Stimulated activated CD4-positive, alpha-beta T cell treated with anti-CD3 and anti-CD28 coated beads, Interleukin-2, amount 100 ng/mL, for 48 hours (primary cell): Measurements from ENCODE around the gene COL18A1.
"Not testable (repeated sequence)": the region's sequence is repeated elsewhere in the genome, so short reads cannot be mapped to it uniquely, and the experiment has no call there.

Experiments
- DNase-seq, 2 donors: peaks; one replicate each; pipeline ENCODE4 v3.0.0-alpha.2; 2020

COL18A1 gene

GRCh38 chr21:45367402-45368351 lies 37.3 kb upstream of the COL18A1 start:
- DNase-seq, result no peak

GRCh38 chr21:45369018-45369417 lies 35.9 kb upstream of the COL18A1 start:
- DNase-seq, result not testable (repeated sequence)

- DNase-seq, result no peak
Observed at GRCh38 chr21:45370575-45370974, 34.4 kb upstream of the COL18A1 start.

- DNase-seq, result no peak
Observed at GRCh38 chr21:45371081-45371480, 33.9 kb upstream of the COL18A1 start.

GRCh38 chr21:45371655-45372054 lies 33.3 kb upstream of the COL18A1 start:
- DNase-seq, result no peak

GRCh38 chr21:45372732-45373355 lies 32.1 kb upstream of the COL18A1 start:
- no peak for DNase-seq

- no peak for DNase-seq
Observed at GRCh38 chr21:45373991-45374816, 30.8 kb upstream of the COL18A1 start.

GRCh38 chr21:45374826-45375455 lies 30.0 kb upstream of the COL18A1 start:
- DNase-seq, result no peak

GRCh38 chr21:45376459-45377324 lies 28.3 kb upstream of the COL18A1 start:
- no peak for DNase-seq

- no peak for DNase-seq
Observed at GRCh38 chr21:45377325-45377709, 27.6 kb upstream of the COL18A1 start.

- DNase-seq, result no peak
Observed at GRCh38 chr21:45377866-45378257, 27.1 kb upstream of the COL18A1 start.

- no peak for DNase-seq
Observed at GRCh38 chr21:45378258-45378966, 26.6 kb upstream of the COL18A1 start.

GRCh38 chr21:45379171-45379900 lies 25.6 kb upstream of the COL18A1 start:
- DNase-seq, result no peak

- DNase-seq, result no peak
Observed at GRCh38 chr21:45379901-45380330, 25.0 kb upstream of the COL18A1 start.

- DNase-seq, result no peak
Observed at GRCh38 chr21:45380566-45380965, 24.4 kb upstream of the COL18A1 start.

GRCh38 chr21:45381036-45381787 lies 23.8 kb upstream of the COL18A1 start:
- no peak for DNase-seq

GRCh38 chr21:45381865-45382696 lies 22.9 kb upstream of the COL18A1 start:
- DNase-seq, result no peak

- DNase-seq, result no peak
Observed at GRCh38 chr21:45382697-45382997, 22.3 kb upstream of the COL18A1 start.

- DNase-seq, result no peak
Observed at GRCh38 chr21:45383111-45383614, 21.8 kb upstream of the COL18A1 start.
